GM12892 (cell line): ENCODE results near the gene RELL2.

Experiments
- POLR2A ChIP-seq: IDR thresholded peaks from 2 replicates; pipeline ENCODE4 v1.6.1; 2011; ENCODE audit warnings: low read depth, low read length, control low read depth
- POLR2AphosphoS5 ChIP-seq: IDR thresholded peaks from 2 replicates; pipeline ENCODE4 v1.6.1; 2011; ENCODE audit warnings: low read depth, low read length, control low read depth

DNA sequence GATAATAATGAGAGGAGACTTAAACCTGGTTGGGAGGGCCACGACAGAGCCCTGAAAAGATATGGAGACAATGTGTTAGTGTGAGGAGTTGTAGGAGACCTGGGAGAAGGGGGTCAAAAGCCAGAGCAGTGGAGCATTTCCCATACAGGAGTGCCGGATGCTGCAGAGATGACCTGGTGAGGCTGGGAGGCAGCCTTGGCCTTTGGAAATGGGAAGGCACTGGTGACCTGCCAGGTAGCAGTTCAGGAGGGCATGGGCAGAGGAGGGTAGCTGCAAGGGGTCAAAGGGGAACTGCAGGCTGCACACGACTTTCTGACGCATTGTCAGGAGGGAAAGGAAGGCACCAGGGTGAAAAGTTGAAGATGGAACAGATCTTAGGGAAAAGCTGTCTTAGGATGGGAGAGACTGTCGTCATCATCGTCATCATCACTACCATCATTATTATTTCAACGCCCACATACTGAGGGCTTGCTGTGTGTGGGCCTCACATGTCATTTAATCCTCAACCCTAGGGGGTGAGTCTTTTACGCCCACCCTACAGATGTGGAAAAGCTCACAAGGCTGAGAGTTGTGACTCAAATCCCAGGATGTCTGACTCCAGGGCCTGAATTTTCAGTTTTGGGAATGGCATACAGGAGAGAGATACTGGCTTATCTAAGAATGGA, 31.9 kb downstream of the RELL2 start:
- TF ChIP-seq POLR2A (no peak), POLR2AphosphoS5 (no peak)
